ENCODE data around the gene KIFAP3.
"Not testable (repeated sequence)": the region's sequence is repeated elsewhere in the genome, so short reads cannot be mapped to it uniquely, and the experiment has no call there.

The KIFAP3 gene

GRCh38 chr1:170074250-170075157, at the start of gene KIFAP3:
TSS of gene KIFAP3 (minus strand) at chr1:170074695. CDS start at chr1:170074467, 228 bp downstream.
- in situ Hi-C loops (cut with HindIII; ENCODE audit: low sequenced_read_pairs), result no loop called here

GRCh38 chr1:170122366-170122765, 47.9 kb upstream of the KIFAP3 start:
- in situ Hi-C loops (cut with HindIII; ENCODE audit: low sequenced_read_pairs), result no loop called here

DNA sequence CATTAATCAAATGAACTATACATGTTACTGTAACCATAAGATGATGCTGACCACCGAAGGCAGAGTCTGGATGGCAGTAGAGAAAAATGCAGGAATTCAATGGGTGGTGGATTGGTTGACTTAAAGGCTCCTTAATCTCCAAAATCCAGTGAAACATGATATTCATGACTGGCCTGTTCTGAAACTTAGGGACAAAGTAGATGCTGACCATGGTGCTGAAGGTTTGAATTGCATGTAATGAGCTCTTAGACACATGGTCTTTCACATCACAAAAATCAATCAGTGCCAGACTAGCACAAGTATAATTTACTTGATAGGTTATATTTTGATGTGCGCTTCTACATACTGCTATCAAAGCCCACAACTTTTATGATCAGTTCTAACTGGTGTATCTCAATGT, 40.4 kb upstream of the KIFAP3 start:
- in situ Hi-C loops (cut with HindIII; ENCODE audit: low sequenced_read_pairs), result no loop called here

DNA sequence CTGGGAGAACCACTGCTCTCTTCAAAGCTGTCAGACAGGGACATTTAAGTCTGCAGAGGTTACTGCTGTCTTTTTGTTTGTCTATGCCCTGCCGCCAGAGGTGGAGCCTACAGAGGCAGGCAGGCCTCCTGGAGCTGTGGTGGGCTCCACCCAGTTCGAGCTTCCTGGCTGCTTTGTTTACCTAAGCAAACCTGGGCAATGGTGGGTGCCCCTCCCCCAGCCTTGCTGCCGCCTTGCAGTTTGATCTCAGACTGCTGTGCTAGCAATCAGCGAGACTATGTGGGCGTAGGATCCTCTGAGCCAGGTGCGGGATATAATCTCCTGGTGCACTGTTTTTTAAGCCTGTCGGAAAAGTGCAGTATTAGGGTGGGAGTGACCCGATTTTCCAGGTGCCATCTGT, 38.6 kb upstream of the KIFAP3 start:
- in situ Hi-C loops (cut with HindIII; ENCODE audit: low sequenced_read_pairs), result not testable (repeated sequence)

DNA sequence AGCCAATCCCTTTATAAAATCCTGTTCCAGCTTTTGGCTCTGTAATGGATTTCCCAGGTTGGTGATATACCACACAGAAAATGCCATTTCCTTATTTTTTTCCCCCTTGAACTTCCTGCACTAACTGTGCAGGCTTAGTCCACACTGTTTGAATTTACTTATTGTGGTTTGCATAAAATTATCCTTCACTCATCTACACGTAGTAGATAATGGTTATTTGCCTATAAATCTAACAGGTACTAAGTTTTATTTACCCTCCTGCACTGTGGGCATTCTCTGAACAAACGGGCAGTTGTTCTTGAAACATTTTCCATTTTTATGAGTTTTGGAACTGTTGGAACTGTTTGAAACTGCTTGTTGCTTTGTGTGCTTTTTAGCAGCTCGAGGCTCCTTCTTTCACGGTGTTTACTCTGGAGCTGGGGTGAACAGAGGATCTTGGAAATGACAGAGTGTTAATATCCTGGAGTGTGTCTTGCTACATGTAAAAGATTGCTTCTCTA, 23.0 kb upstream of the KIFAP3 start:
- in situ Hi-C loops (cut with HindIII; ENCODE audit: low sequenced_read_pairs), result no loop called here

- in situ Hi-C loops (cut with HindIII; ENCODE audit: low sequenced_read_pairs), result no loop called here
Measured at GRCh38 chr1:170096806-170097340, 22.4 kb upstream of the KIFAP3 start.

DNA sequence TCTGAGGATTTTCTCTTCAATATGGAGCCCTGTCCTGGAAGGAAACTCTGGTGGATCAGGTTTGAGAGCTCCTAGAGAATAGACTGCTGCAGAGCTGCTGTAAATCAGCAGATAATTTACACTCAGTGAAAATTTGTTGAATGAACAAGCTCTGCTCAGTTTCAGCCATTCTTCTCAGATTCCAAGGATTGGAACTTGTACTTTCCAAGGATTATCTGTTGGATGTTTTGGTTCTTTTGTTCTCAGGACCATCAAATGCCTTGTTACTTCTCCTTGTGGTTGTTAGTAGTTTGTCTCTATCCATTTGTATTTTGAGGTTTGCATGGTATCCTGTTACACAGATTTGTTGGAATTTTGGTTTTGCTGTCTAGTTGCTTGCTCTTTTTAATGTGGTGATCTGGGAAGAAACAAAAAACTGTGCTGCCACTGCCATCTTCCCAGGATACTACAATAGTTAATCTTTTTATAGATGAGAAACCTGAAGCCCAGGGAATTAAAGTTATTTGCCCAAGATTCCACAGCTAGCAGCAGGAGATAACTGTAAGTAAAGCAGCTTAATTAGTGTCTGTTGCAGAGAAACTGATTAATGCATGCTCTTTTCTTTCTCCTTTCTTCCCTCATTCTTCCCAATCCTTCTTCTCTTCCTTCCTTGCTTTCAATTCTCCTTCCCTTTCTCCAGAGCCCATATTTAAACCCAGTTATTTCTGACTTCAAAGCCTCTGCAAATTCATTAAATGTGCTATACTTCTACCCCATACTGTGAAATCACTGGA, 21.7 kb upstream of the KIFAP3 start:
- in situ Hi-C loops (cut with HindIII; ENCODE audit: low sequenced_read_pairs), result no loop called here

DNA sequence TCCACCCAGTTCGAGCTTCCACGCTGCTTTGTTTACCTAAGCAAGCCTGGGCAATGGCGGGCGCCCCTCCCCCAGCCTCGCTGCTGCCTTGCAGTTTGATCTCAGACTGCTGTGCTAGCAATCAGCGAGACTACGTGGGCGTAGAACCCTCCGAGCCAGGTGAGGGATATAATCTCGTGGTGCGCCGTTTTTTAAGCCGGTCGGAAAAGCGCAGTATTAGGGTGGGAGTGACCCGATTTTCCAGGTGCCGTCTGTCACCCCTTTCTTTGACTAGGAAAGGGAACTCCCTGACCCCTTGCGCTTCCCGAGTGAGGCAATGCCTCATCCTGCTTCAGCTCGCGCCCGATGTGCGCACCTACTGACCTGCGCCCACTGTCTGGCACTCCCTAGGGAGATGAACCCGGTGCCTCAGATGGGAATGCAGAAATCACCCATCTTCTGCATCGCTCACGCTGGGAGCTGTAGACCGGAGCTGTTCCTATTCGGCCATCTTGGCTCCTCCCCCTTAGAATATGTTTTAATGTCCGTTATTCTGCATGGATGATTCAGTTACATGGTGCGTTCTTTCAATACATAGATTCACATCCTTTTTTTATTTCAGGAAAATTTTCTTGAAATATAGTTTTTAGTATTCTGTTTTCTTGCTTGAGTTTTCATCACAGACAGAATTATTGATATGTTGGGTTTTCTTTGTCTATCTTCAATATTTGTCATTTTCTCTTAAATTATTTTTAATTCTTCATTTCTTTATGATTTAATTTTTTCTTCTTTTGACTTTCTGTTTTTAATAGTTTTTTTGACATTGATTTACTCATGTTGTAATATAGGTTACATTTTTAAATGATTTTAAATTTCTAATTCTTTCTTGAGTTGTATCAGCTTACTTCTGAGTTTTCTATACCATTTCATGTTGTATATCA, 20.5 kb upstream of the KIFAP3 start:
- in situ Hi-C loops (cut with HindIII; ENCODE audit: low sequenced_read_pairs), result not testable (repeated sequence)

DNA sequence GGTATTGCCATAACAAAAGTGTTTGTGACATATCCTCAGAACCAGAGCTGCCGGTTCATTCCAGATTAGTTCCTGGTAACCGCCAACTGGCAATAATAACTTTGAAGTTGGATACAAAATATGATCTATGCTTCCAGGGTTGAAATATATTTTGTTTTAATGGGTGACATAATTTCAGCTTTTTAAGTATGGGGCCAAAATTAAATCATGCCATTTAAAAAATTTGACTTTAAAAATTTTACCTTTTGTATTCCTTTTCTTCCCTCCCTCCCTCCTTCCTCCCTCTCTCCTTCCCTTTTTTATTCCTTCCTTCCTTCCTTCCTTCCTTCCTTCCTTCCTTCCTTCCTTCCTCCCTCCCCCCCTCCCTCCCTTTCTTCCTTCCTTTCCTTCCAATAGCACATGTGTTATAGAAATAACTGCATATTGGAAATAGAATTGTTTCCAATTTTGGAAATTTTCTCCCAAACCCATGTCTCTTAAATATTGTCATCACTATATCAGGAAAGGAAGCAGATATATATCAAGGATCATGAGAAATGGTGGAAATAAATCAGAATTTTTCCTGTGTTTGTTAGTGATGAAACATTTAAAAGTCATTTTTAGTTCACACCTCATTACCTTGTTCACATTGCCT, 12.0 kb upstream of the KIFAP3 start:
- in situ Hi-C loops (cut with HindIII; ENCODE audit: low sequenced_read_pairs), result no loop called here

DNA sequence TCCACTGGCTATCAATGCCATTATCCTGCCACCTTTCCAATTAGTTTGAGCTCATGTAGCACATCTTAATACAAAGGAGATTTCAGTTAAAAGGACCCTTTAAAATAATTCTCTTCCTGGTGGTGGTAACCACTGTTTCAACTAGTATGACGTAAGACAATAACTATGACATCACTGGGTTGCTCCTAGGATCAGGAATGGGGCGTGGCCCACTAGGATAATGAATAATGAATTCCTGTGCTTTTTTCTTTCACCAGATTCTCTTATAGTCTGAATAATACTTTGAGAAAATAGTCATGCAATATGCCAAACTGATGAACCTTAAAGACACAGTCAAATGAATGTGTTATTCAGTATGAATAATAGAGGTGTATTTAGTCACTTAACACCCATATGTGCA, 10.6 kb upstream of the KIFAP3 start:
- in situ Hi-C loops (cut with HindIII; ENCODE audit: low sequenced_read_pairs), result no loop called here

GRCh38 chr1:170078610-170079189, 4.2 kb upstream of the KIFAP3 start:
- in situ Hi-C loops (cut with HindIII; ENCODE audit: low sequenced_read_pairs), result no loop called here

- in situ Hi-C loops (cut with HindIII; ENCODE audit: low sequenced_read_pairs), result no loop called here
Measured at GRCh38 chr1:170077926-170078325, 3.4 kb upstream of the KIFAP3 start.

- in situ Hi-C loops (cut with HindIII; ENCODE audit: low sequenced_read_pairs), result not testable (repeated sequence)
Measured at GRCh38 chr1:170076952-170077351, 2.5 kb upstream of the KIFAP3 start.

- in situ Hi-C loops (cut with HindIII; ENCODE audit: low sequenced_read_pairs), result no loop called here
Measured at GRCh38 chr1:170076199-170076598, 1.7 kb upstream of the KIFAP3 start.

- in situ Hi-C loops (cut with HindIII; ENCODE audit: low sequenced_read_pairs), result no loop called here
Measured at GRCh38 chr1:170075186-170075585, 691 bp upstream of the KIFAP3 start.

DNA sequence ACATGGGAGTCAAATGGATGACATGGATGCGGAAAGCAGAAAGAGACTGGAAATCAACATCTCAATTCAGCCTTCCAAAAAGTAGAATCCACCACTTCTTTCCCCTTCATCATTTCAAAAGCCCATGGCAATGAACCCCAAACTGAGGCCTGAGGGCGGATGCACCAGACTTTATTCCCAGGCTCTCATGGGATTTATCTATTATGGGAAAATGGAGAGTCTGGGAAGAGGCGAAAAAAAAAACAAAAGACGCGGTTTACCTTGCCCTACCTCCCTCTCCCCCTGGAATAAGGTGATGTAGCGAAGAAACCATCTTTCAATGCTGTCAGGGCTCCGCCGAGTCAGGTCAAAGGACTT, 624 bp downstream of the KIFAP3 start:
- in situ Hi-C loops (cut with HindIII; ENCODE audit: low sequenced_read_pairs), result no loop called here

GRCh38 chr1:170071378-170071777, 3.1 kb downstream of the KIFAP3 start:
- in situ Hi-C loops (cut with HindIII; ENCODE audit: low sequenced_read_pairs), result no loop called here

GRCh38 chr1:170068923-170069322, 5.6 kb downstream of the KIFAP3 start:
- in situ Hi-C loops (cut with HindIII; ENCODE audit: low sequenced_read_pairs), result no loop called here

- in situ Hi-C loops (cut with HindIII; ENCODE audit: low sequenced_read_pairs), result no loop called here
Measured at GRCh38 chr1:170067253-170067819, 7.2 kb downstream of the KIFAP3 start.

All from DLD1 (cell line).